Measurements from ENCODE around the gene ZNF488.

The ZNF488 gene

GRCh38 chr10:47325303-47326291 is 58.5 kb downstream of the ZNF488 start:
- no peak for TF ChIP-seq CTCF (IDR thresholded peaks at IDR 0.05; ENCODE audit: low read depth, low read length)
- H3K4me3 ChIP-seq (ENCODE audit: low read depth, low read length), result no peak overlapping the region

- TF ChIP-seq CTCF (IDR thresholded peaks at IDR 0.05; ENCODE audit: low read depth, low read length), result no peak
- H3K4me3 ChIP-seq (ENCODE audit: low read depth, low read length), result no peak overlapping the region
Observed at GRCh38 chr10:47323636-47324296, 60.3 kb downstream of the ZNF488 start.

GRCh38 chr10:47323087-47323486 is 61.0 kb downstream of the ZNF488 start:
- H3K4me3 ChIP-seq (ENCODE audit: low read depth, low read length), result no peak overlapping the region
- no peak for TF ChIP-seq CTCF (IDR thresholded peaks at IDR 0.05; ENCODE audit: low read depth, low read length)

- TF ChIP-seq CTCF (IDR thresholded peaks at IDR 0.05; ENCODE audit: low read depth, low read length), result no peak
Observed at GRCh38 chr10:47322300-47323061, 61.6 kb downstream of the ZNF488 start, which contains the start of gene GDF2. GDF2 (plus strand) TSS chr10:47322454; CDS start chr10:47322669, 215 bp downstream.

DNA sequence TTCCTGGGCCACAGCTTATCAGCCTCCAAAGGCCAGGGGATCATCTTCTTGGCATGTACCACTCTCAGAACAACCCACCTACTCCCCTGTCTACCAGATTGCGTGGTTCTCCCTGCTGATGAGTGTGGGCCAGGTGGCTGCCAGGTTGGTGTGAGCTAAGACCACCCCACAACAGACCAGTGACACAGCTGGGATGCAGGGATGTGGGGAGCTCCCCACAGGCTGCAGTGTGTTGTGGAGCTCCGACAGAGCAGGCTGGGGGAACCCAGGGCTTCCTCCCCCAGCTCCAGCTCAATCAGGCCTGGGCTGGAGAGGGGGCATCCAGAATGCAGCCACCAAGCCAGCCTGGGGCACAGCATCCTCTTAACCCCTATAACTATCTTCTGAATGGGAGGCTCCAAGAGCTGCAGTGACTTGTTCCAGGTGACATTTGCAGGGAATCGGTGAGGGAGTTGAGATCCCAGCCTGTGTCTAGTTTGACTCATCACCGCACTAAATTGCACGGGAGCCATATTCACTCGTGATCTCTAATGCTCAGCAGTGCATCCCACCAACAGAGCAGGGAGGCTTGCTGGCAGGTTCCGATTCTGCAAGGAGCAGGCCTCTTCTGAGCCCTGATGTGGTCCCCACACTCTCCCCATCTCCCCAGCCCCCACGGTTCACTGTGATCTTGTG is 62.4 kb downstream of the ZNF488 start:
- TF ChIP-seq CTCF (IDR thresholded peaks at IDR 0.05; ENCODE audit: low read depth, low read length), result no peak
- H3K4me3 ChIP-seq (ENCODE audit: low read depth, low read length), result no peak overlapping the region

More at GRCh38 chr10:47322300-47323061, 61.6 kb downstream of the ZNF488 start, which contains the start of gene GDF2:
- H3K4me3 ChIP-seq (ENCODE audit: low read depth, low read length), result no peak within 1 kb of the TSS

- no peak for TF ChIP-seq CTCF (IDR thresholded peaks at IDR 0.05; ENCODE audit: low read depth, low read length)
Observed at GRCh38 chr10:47320812-47321211, 63.3 kb downstream of the ZNF488 start.

More at GRCh38 chr10:47320812-47321211, 63.3 kb downstream of the ZNF488 start:
- no peak overlapping the region for H3K4me3 ChIP-seq (ENCODE audit: low read depth, low read length)
